GM20431 (cell line): ENCODE measurements around the gene DENND5A.

Experiments
- in situ Hi-C: fragments of 300-500 bp; cut with MseI, MboI; formaldehyde crosslinking; loops from one replicate; pipeline ENCODE4 v1.15.0; 2020; ENCODE audit warnings: low sequenced_read_pairs; ENCODE audit not compliant: unreplicated experiment

DENND5A gene

GRCh38 chr11:9265211-9266131, at the start of gene DENND5A:
TSS of gene DENND5A (minus strand) at chr11:9265350. CDS start at chr11:9265069, 281 bp downstream.
- in situ Hi-C loops = no loop called here

- in situ Hi-C loops = no loop called here
These were observed 49.3 kb upstream of the DENND5A start, which contains the start of gene TMEM41B for GRCh38 chr11:9314291-9315077. TSS of gene TMEM41B (minus strand) at chr11:9314593. CDS start at chr11:9314441, 152 bp downstream.

- in situ Hi-C loops = no loop called here
These were observed 48.6 kb upstream of the DENND5A start for GRCh38 chr11:9313648-9314290.

GRCh38 chr11:9310485-9311090, 45.4 kb upstream of the DENND5A start:
- in situ Hi-C loops = no loop called here

- in situ Hi-C loops = no loop called here
These were observed 39.0 kb upstream of the DENND5A start for GRCh38 chr11:9304178-9304577.

- in situ Hi-C loops = no loop called here
These were observed 37.3 kb upstream of the DENND5A start for GRCh38 chr11:9302448-9302847.

GRCh38 chr11:9301720-9302119, 36.6 kb upstream of the DENND5A start:
- in situ Hi-C loops = no loop called here

- in situ Hi-C loops = no loop called here
These were observed 28.5 kb upstream of the DENND5A start for GRCh38 chr11:9293646-9294045.

GRCh38 chr11:9285850-9286587, 20.9 kb upstream of the DENND5A start:
- in situ Hi-C loops = no loop called here

GRCh38 chr11:9280655-9281301, 15.6 kb upstream of the DENND5A start:
- in situ Hi-C loops = no loop called here

- in situ Hi-C loops = no loop called here
These were observed 12.0 kb upstream of the DENND5A start for GRCh38 chr11:9277176-9277575.

GRCh38 chr11:9276571-9276970, 11.4 kb upstream of the DENND5A start:
- in situ Hi-C loops = no loop called here

GRCh38 chr11:9274499-9275258, 9.5 kb upstream of the DENND5A start:
- in situ Hi-C loops = no loop called here

GRCh38 chr11:9273376-9274336, 8.5 kb upstream of the DENND5A start:
- in situ Hi-C loops = no loop called here

- in situ Hi-C loops = no loop called here
These were observed 4.4 kb upstream of the DENND5A start for GRCh38 chr11:9269492-9270013.

- in situ Hi-C loops = no loop called here
These were observed 2.5 kb upstream of the DENND5A start for GRCh38 chr11:9267680-9268079.

GRCh38 chr11:9266926-9267325, 1.8 kb upstream of the DENND5A start:
- in situ Hi-C loops = no loop called here
